ENCODE measurements around the gene PCDHB10.
"Not testable (repeated sequence)": the region's sequence is repeated elsewhere in the genome, so short reads cannot be mapped to it uniquely, and the experiment has no call there.

The PCDHB10 gene

GRCh38 chr5:141192110-141192725, at the start of gene PCDHB10:
TSS of gene PCDHB10 (plus strand) at chr5:141192353. CDS start at chr5:141192553, 200 bp downstream.
- DNase-seq = peak; percentile 16

GRCh38 chr5:141149812-141150211, 42.3 kb upstream of the PCDHB10 start, which contains the start of gene PCDHB6:
TSS of gene PCDHB6 (plus strand) at chr5:141150057. CDS start at chr5:141150258, 201 bp downstream.
- no peak for DNase-seq

- no peak for DNase-seq
Measured at GRCh38 chr5:141150224-141150992, 41.7 kb upstream of the PCDHB10 start.

- no peak for DNase-seq
Measured at GRCh38 chr5:141150993-141151325, 41.2 kb upstream of the PCDHB10 start.

- DNase-seq = not testable (repeated sequence)
Measured at GRCh38 chr5:141151632-141152031, 40.5 kb upstream of the PCDHB10 start.

GRCh38 chr5:141152096-141152495, 40.1 kb upstream of the PCDHB10 start:
- DNase-seq = not testable (repeated sequence)

- DNase-seq = no peak
Measured at GRCh38 chr5:141155540-141156374, 36.4 kb upstream of the PCDHB10 start.

- DNase-seq = not testable (repeated sequence)
Measured at GRCh38 chr5:141157356-141157755, 34.8 kb upstream of the PCDHB10 start.

- not testable (repeated sequence) for DNase-seq
Measured at GRCh38 chr5:141157901-141158300, 34.3 kb upstream of the PCDHB10 start.

GRCh38 chr5:141172381-141173204, 19.6 kb upstream of the PCDHB10 start, which contains the start of gene PCDHB7:
TSS of gene PCDHB7 (plus strand) at chr5:141172644. CDS start at chr5:141172836, 192 bp downstream.
- DNase-seq = peak; percentile 27

GRCh38 chr5:141174291-141175104, 17.7 kb upstream of the PCDHB10 start:
- DNase-seq = not testable (repeated sequence)

GRCh38 chr5:141175933-141176332, 16.2 kb upstream of the PCDHB10 start:
- no peak for DNase-seq

- not testable (repeated sequence) for DNase-seq
Measured at GRCh38 chr5:141177577-141178191, 14.5 kb upstream of the PCDHB10 start, which contains the start of gene PCDHB8. TSS of gene PCDHB8 (plus strand) at chr5:141177790. CDS start at chr5:141178035, 245 bp downstream.

GRCh38 chr5:141179371-141179770, 12.8 kb upstream of the PCDHB10 start:
- not testable (repeated sequence) for DNase-seq

- not testable (repeated sequence) for DNase-seq
Measured at GRCh38 chr5:141179876-141180275, 12.3 kb upstream of the PCDHB10 start.

- DNase-seq = no peak
Measured at GRCh38 chr5:141180313-141180712, 11.8 kb upstream of the PCDHB10 start.

- no peak for DNase-seq
Measured at GRCh38 chr5:141182248-141182647, 9.9 kb upstream of the PCDHB10 start, which contains the start of gene PCDHB16. TSS of gene PCDHB16 (plus strand) at chr5:141182387. CDS start at chr5:141182560, 173 bp downstream.

GRCh38 chr5:141184117-141184855, 7.9 kb upstream of the PCDHB10 start:
- DNase-seq = not testable (repeated sequence)

- DNase-seq = peak; percentile 39
Measured at GRCh38 chr5:141186897-141187512, 5.1 kb upstream of the PCDHB10 start, which contains the start of gene PCDHB9. TSS of gene PCDHB9 (plus strand) at chr5:141187161. CDS start at chr5:141187319, 158 bp downstream.
